ENCODE results near the gene AGXT2. TPM values are rescaled to one million over a fixed set of nuclear protein-coding genes. Genes with fewer than 3 reads are reported as not detected.

AGXT2 gene
- total RNA-seq, 1 experiment from 2014 or later, result not detected

- H3K79me1 ChIP-seq (ENCODE audit: insufficient read depth, low read depth, low read length, poor library complexity, severe bottlenecking), result no peaks in the 10 kb centered on the region
- H3K27ac ChIP-seq (ENCODE audit: insufficient read length, low read depth, low read length), result no peak overlapping the region
- Mint-ChIP-seq H3K27ac (no peak overlapping the region), H3K36me3 (ENCODE audit: insufficient read depth in 1 of 3, low read depth in 3 of 3) (peaks cover 4 to 28% (median 7%) of the 10 kb centered on the region in 3 experiments; a peak in 5 of 7 replicates), H3K4me1 (peaks cover 9 to 18% of the 10 kb centered on the region in 2 experiments), H3K9me3 (peaks cover 23 to 40% of the 10 kb centered on the region in 2 experiments), H3K27me3 (ENCODE audit: low read depth) (peaks cover 2% of the 10 kb centered on the region; the same call in 1 of the 2 replicates), H3K4me3 (no peak overlapping the region)
- no peak for DNase-seq
- no peaks in the 10 kb centered on the region for H3K27me3 ChIP-seq (ENCODE audit: insufficient read depth, low read length)
- no peak overlapping the region for H3K18ac ChIP-seq (ENCODE audit: insufficient read length, low read depth, low read length)
- H2BK120ac ChIP-seq (ENCODE audit: low read depth, low read length, poor library complexity, severe bottlenecking), result no peak overlapping the region
- H2AK5ac ChIP-seq (ENCODE audit: insufficient read length, low read length), result no peak overlapping the region
- H3K23me2 ChIP-seq (ENCODE audit: insufficient read length, low read depth, low read length, poor library complexity, severe bottlenecking), result no peaks in the 10 kb centered on the region
- no peaks in the 10 kb centered on the region for H3K4me1 ChIP-seq (ENCODE audit: insufficient read depth, low read length)
- H3K14ac ChIP-seq (ENCODE audit: insufficient read depth, low read length), result no peak overlapping the region
- no peak overlapping the region for H3K23ac ChIP-seq (ENCODE audit: insufficient read length, low read depth, low read length)
- no peaks in the 10 kb centered on the region for H3K9me3 ChIP-seq (ENCODE audit: control insufficient read depth, low read depth, low read length)
- no peak overlapping the region for H3K9ac ChIP-seq (ENCODE audit: extremely low read depth, insufficient read length, low read length)
- H3K4me2 ChIP-seq (ENCODE audit: insufficient read depth, insufficient read length, low read length), result no peak overlapping the region
- no CpG with 5 or more reads among the region's 4 CpGs for WGBS (ENCODE audit: extremely low coverage, insufficient read length, low lambda C conversion rate)
- H3K4ac ChIP-seq (ENCODE audit: low read depth, low read length), result no peak overlapping the region
- no peak overlapping the region for H2AFZ ChIP-seq (ENCODE audit: low read length)
- H3K79me2 ChIP-seq (ENCODE audit: insufficient read depth, low read length), result no peaks in the 10 kb centered on the region
- no peak overlapping the region for H4K8ac ChIP-seq (replicated peaks; ENCODE audit: insufficient read length, low read depth, low read length)
- no peak overlapping the region for H2BK20ac ChIP-seq (ENCODE audit: low read depth, low read length, poor library complexity, severe bottlenecking)
- H4K91ac ChIP-seq (ENCODE audit: insufficient read length, low read depth, low read length), result no peak overlapping the region
- no peak overlapping the region for H2BK15ac ChIP-seq (ENCODE audit: low read depth, low read length)
- no peaks in the 10 kb centered on the region for H4K20me1 ChIP-seq (ENCODE audit: control insufficient read depth, insufficient read depth, insufficient read length)
- no peak overlapping the region for H3K56ac ChIP-seq (ENCODE audit: insufficient read length, low read depth, low read length)
- no peak overlapping the region for H4K5ac ChIP-seq (ENCODE audit: insufficient read length, low read depth, low read length)
- TF ChIP-seq CTCF (conservative IDR thresholded peaks at IDR 0.05), result no peak
- no peak overlapping the region for H2BK12ac ChIP-seq (ENCODE audit: insufficient read length, low read depth, low read length)
- no peak overlapping the region for H3T11ph ChIP-seq (ENCODE audit: low read length)
- H2BK5ac ChIP-seq (ENCODE audit: insufficient read length, low read length), result no peak overlapping the region
Measured at GRCh38 chr5:34982823-34983222, 64.9 kb downstream of the AGXT2 start.

All from H9 (cell line).